ENCODE results near the gene APBB2. TPM values are rescaled to one million over a fixed set of nuclear protein-coding genes. Genes with fewer than 3 reads are reported as not detected.

The APBB2 gene
- total and polyA plus RNA-seq, 2 donors (not counting 1 experiment from before 2014, with no cell fraction given), result 4.4 to 15.8 TPM

- Mint-ChIP-seq H3K4me1 (no peaks in the 10 kb centered on the region), H3K27me3 (no peaks in the 10 kb centered on the region), H3K27ac (no peak overlapping the region), H3K4me3 (no peak overlapping the region), H3K9me3 (ENCODE audit: insufficient read depth) (no peaks in the 10 kb centered on the region)
- H3K9ac ChIP-seq (ENCODE audit: low read length), result no peak overlapping the region
- no peak overlapping the region for H2AFZ ChIP-seq (ENCODE audit: insufficient read depth, low read depth, low read length, poor library complexity, severe bottlenecking)
- CTCF ChIA-PET, result no interaction called here
- ATAC-seq (ENCODE audit: low read depth) (no peak), DNase-seq (no peak)
- H3K27me3 ChIP-seq (replicated peaks in 1 of 4; ENCODE audit: control extremely low read depth in 1 of 4, control insufficient read depth in 3 of 4, insufficient read depth in 4 of 4, low read length in 3 of 4), result no peaks in the 10 kb centered on the region
- H4K20me1 ChIP-seq (ENCODE audit: control insufficient read depth, insufficient read depth, low read length, poor library complexity, severe bottlenecking), result no peaks in the 10 kb centered on the region
- intact Hi-C loops (cut with micrococcal nuclease), result no loop called here
- H3K4me3 ChIP-seq (ENCODE audit: control extremely low read depth in 1 of 5, extremely low read depth in 1 of 5, insufficient read depth in 1 of 5, low read depth in 2 of 5, low read length in 4 of 5), result no peak overlapping the region
- H3K36me3 ChIP-seq (replicated peaks in 1 of 2; ENCODE audit: control extremely low read depth in 1 of 2, control insufficient read depth in 1 of 2, extremely low read depth in 1 of 2, insufficient read depth in 2 of 2, low read length in 1 of 2), result no peaks in the 10 kb centered on the region
- POLR2A ChIA-PET, result no interaction called here
- H3K9me3 ChIP-seq (ENCODE audit: control extremely low read depth in 1 of 3, control insufficient read depth in 2 of 3, insufficient read depth in 1 of 3, low read length in 2 of 3), result peaks cover 0 to 3% (median 0%) of the 10 kb centered on the region in 3 donors
- H3K79me2 ChIP-seq (ENCODE audit: control insufficient read depth, insufficient read depth, low read length), result no peaks in the 10 kb centered on the region
- no peak overlapping the region for H3K4me2 ChIP-seq (replicated peaks; ENCODE audit: low read depth, low read length, poor library complexity, severe bottlenecking)
- no peaks in the 10 kb centered on the region for H3K4me1 ChIP-seq (ENCODE audit: control insufficient read depth in 2 of 2, insufficient read depth in 2 of 2, low read length in 2 of 2)
- TF ChIP-seq CTCF (IDR thresholded peaks at IDR 0.05) (no peak), EZH2 (IDR thresholded peaks at IDR 0.05; ENCODE audit: borderline replicate concordance, insufficient read depth, low read depth, low read length, poor library complexity, severe bottlenecking) (no peak)
- WGBS (ENCODE audit: insufficient coverage), result no CpG with 5 or more reads among the region's 3 CpGs
- no peak overlapping the region for H3K27ac ChIP-seq (ENCODE audit: low read length in 2 of 2)
Measured at GRCh38 chr4:41124916-41125548, 89.3 kb downstream of the APBB2 start.

GRCh38 chr4:41122775-41123174, 91.6 kb downstream of the APBB2 start:
- ChIA-PET POLR2A (no interaction called here), CTCF (no interaction called here)
- Histone ChIP-seq H3K4me2 (replicated peaks; ENCODE audit: low read depth, low read length, poor library complexity, severe bottlenecking) (no peak overlapping the region), H3K79me2 (ENCODE audit: control insufficient read depth, insufficient read depth, low read length) (no peaks in the 10 kb centered on the region), H3K9me3 (ENCODE audit: control extremely low read depth in 1 of 3, control insufficient read depth in 2 of 3, insufficient read depth in 1 of 3, low read length in 2 of 3) (peaks cover 0 to 3% (median 0%) of the 10 kb centered on the region in 3 donors), H3K9ac (ENCODE audit: low read length) (no peak overlapping the region), H4K20me1 (ENCODE audit: control insufficient read depth, insufficient read depth, low read length, poor library complexity, severe bottlenecking) (no peaks in the 10 kb centered on the region), H3K27me3 (replicated peaks in 1 of 4; ENCODE audit: control extremely low read depth in 1 of 4, control insufficient read depth in 3 of 4, insufficient read depth in 4 of 4, low read length in 3 of 4) (no peaks in the 10 kb centered on the region), H3K4me1 (ENCODE audit: control insufficient read depth in 2 of 2, insufficient read depth in 2 of 2, low read length in 2 of 2) (no peaks in the 10 kb centered on the region), H3K4me3 (ENCODE audit: control extremely low read depth in 1 of 5, extremely low read depth in 1 of 5, insufficient read depth in 1 of 5, low read depth in 2 of 5, low read length in 4 of 5) (no peak overlapping the region), H2AFZ (ENCODE audit: insufficient read depth, low read depth, low read length, poor library complexity, severe bottlenecking) (no peak overlapping the region), H3K36me3 (replicated peaks in 1 of 2; ENCODE audit: control extremely low read depth in 1 of 2, control insufficient read depth in 1 of 2, extremely low read depth in 1 of 2, insufficient read depth in 2 of 2, low read length in 1 of 2) (no peaks in the 10 kb centered on the region), H3K27ac (ENCODE audit: low read length in 2 of 2) (no peak overlapping the region)
- intact Hi-C loops (cut with micrococcal nuclease), result no loop called here
- Mint-ChIP-seq H3K27me3 (no peaks in the 10 kb centered on the region), H3K27ac (no peak overlapping the region), H3K4me1 (no peaks in the 10 kb centered on the region), H3K9me3 (ENCODE audit: insufficient read depth) (no peaks in the 10 kb centered on the region), H3K4me3 (no peak overlapping the region)
- 97% methylated on average over 6 of the region's 7 CpGs for WGBS (ENCODE audit: insufficient coverage)
- TF ChIP-seq CTCF (IDR thresholded peaks at IDR 0.05) (no peak), EZH2 (IDR thresholded peaks at IDR 0.05; ENCODE audit: borderline replicate concordance, insufficient read depth, low read depth, low read length, poor library complexity, severe bottlenecking) (no peak)
- ATAC-seq (ENCODE audit: low read depth) (no peak), DNase-seq (no peak)
